KBM-7 (cell line): ENCODE measurements around the gene UCKL1.
A peak's percentile ranks its signal among the peaks of the same experiment; 100 is the strongest.

Experiments used
- DNase-seq: peaks from one replicate; pipeline ENCODE4 v3.0.0-alpha.2; 2015
- in situ Hi-C: fragments of 300-500 bp; cut with MboI; formaldehyde crosslinking; loops from 2 replicates; pipeline ENCODE4 v1.14.3; 2020; ENCODE audit warnings: low sequenced_read_pairs, low pct_unique_long_range_greater_than_20kb, mixed read lengths

Gene UCKL1

DNA sequence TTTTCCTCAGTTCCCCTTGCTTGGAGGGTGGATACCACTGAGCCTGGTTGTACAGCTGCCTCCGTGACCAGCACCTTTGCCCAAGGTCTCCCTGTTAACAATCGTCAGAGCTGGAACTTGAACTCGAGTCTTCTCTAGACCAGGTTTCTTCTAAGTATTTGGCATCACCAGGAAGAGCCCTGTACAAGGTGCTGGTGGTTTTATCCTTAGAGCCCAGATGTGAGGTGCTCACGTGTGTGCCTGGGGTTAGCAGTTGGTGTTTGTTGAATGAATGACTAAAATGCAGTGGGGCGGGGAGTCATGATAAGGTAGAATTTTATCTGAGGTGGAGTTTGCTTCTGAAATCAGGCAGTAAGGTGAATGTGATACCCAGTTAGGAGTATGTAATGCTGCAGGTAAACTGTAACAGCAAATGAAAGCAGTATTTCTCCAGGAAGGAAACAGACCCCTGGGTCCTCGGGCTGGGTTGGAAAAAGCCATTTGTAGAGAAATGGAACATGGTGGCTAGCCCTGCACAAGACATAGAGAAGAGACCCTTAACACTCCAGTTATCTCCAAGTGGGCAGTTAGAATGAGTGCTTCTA, 58.1 kb downstream of the UCKL1 start:
- in situ Hi-C loops: no loop called here

DNA sequence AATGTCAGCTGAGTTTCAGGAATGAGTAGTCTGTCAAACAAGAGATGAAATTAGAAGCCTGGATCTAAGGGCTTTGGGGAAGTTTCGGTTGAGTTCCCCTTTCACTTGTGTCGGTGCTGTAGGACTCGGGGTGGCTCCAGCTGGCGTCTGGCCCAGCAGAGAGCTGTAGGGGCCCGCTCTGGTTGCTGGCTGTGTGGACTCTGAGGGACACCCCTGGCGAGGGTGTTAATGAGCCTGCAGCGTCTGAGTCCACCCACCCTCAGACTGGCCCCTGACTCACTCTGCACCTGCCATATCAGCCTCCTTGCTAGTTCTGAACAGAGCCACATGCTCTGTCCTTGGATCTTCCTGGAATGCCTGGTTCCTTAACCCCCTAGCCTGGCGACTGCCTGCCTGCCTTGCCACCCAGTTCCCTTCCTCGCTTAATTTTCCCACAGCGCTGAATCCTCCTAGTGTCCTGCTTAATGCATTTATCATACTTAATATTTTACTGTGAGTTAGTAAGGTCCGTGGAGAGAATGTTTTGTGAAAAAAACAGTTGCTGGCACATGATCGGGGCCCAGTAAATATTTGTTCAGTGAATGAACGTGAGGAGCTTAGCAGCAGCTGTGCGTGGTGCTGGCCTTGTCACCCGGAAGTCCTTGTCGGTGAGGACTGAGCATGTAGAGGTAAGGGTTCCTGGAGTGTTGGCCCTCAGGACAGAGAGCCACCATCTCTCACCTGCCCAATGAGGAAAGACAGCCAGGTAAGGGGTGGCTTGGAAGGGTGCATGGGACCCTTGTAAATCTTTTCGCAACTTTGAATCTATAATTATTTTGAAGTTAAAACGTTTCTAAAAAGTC, 59.7 kb downstream of the UCKL1 start:
- in situ Hi-C loops: no loop called here
- peak; percentile 82 for DNase-seq

More for the DNA sequence above, 58.1 kb downstream of the UCKL1 start:
- DNase-seq: no peak

- no peak for DNase-seq
- in situ Hi-C loops: no loop called here
These were observed 60.3 kb downstream of the UCKL1 start for GRCh38 chr20:63895952-63896263.

DNA sequence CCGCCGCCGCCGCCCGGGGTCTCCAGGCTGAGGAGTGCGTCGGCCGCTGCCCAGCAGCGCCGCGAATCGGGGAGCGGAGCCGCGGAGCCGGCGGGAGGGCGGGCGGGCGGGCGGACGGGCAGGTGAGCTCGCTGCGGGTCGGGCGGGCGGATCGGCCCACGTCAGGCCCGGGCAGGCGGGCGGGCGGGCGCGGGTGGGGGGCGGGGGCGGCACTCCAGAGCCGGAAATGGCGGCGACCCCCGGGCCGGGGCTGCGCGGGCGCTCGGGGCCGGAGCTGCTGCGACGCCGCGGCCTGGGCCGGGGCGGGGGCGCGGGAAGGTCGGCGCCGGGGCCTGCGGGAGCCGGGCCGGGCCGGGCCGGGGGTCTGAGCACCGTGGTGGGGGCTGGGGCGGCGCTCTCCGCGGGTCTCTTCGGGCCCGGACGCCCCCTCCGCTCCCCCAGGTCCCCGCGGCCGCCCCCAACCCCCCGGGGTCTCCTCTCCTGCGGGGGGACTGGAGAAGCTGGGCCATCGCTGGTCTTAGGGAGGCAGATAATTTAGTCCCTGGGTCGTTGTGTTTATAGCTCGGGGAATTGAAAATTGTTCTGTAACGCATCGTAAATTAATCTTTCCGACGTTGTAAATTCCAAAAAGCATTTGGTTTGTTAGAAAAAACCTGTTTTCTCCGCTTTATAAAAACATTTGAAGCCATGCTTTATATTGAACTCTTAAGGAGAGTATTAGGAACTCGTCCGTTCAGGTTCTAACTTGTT, 60.8 kb downstream of the UCKL1 start:
- in situ Hi-C loops: no loop called here
- no peak for DNase-seq

DNA sequence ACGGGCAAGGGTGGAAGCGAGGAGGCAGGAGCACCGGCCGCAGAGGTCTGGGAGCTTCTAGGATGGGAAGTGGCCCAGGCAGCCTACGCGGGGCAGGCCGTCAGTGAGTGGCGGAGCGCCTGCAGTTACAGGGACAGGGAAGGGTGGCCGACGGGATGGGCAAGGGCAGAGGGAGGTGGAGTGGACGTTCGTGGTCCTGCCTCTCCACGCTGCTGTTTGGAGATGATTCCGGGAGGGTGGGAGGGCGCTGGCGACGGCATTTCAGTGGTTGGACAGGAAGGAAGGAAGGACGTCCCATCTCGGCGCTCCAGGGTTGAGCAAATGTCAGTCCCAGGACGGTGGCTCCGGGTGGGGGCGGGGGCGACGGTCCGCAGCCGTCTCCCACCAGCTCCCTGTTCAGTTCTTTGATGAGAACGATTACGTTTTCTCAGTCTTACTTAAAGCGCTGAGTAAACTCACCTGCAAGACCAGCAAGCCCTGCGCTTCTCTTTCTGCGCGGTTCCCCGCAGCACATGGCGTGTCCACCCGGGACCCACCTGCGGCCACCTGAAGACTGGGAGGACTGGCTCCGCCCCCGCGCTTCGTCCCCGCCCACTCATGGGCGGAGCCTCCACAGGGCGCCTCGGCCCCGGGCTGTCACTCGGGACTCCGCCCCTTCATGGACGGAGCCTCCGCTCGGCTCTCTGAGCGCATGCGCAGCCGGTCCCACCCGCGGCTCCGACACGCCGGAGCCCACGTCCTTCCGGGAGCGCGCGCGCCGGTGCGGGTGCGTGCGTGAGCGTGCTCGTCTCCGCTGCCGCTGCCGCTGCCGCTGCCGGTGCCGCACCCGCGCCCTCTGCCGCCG, 61.6 kb downstream of the UCKL1 start, which contains the start of gene DNAJC5:
TSS of gene DNAJC5 (plus strand) at position 769 of the 844 bp plus-strand sequence. CDS start 33,220 bp downstream, outside the sequence.
- in situ Hi-C loops: no loop called here
- DNase-seq: peak; percentile 93

GRCh38 chr20:63893999-63894357, 62.2 kb downstream of the UCKL1 start:
- in situ Hi-C loops: no loop called here
- no peak for DNase-seq

GRCh38 chr20:63892402-63892801, 63.8 kb downstream of the UCKL1 start:
- no peak for DNase-seq
- in situ Hi-C loops: no loop called here

DNA sequence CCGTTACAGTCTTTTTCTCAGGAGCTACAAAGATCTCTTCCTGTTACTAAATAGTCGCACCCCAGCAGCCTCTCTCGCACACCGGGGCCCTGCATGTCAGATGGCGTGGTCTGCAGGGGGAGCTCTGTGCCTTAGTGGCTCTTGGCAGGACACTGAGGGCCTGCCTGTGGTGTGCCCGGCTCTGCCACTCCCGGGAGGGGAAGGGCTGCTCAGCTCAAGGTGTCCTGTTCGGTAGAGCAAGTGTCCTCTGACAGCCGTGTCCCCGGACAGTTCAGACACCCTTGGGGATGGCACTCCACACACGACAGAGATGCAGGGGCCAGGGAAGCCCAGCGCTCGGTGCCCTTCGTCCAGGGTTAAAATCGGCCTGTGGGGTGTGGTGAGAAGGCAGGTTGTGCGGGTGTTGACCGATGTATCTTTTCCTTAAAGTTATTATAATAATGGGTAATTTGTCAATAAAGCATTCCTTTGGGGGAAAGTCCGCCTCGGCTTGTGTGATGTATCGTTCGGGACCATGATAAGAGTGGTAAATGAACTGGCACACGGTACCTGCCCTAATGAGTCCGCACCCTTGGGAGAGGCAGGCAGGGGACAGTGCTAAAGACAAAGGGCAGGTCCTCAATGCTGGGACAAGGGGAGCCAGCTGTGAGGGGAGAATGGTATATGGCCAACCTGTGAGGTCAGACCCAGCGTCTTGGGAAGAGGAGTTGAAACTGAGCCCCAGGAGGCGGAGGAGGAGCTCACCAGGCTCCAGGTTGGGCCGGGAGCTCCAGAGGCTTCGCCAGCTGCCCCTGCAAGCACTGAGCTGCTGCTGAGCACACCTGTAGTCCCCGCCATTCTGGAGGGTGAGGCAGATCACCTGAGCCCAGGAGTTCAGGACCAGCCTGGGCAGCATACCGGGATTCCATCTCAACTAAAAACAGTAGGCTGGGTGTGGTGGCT, 64.9 kb downstream of the UCKL1 start:
- DNase-seq: peak; percentile 9
- in situ Hi-C loops: no loop called here

DNA sequence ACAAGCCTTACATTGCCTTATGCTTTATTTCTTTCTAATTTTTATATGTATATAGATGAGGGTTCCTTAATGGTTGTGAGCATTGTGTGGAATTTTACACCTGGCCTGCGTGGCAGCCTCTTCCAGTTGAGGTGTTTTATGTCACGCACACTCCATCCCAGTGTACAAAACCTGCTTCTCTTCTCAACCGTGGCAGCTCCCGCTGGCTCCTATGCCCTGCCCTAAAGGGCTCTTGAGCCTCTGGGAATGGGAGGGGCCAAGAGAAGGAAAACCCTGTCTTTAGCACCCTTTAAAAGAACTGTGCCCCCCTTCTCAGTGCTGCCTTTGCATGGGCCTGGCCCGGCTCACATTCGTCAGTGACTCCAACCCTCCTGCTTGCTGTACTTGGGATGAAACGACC, 65.6 kb downstream of the UCKL1 start:
- no peak for DNase-seq
- in situ Hi-C loops: no loop called here

DNA sequence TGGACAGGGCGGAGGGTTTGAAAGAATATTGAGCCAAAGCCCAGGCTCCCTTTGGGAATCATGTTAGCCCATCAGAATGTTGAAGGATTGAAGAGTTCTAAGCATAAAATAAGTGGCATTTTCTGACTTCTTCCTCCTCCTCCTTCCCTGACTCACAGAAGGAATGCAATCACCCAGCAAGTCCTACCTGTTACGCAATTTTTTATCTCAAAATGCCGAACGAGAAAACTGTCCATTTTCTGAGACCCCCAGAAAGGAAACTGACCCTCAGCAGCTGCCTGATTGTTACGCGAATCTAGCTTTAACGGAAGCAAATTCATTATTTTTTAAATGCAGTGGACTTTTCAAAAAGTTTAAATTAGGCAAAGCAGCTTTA, 66.0 kb downstream of the UCKL1 start:
- in situ Hi-C loops: no loop called here
- DNase-seq: no peak
